Activated CD4-positive, alpha-beta T cell treated with anti-CD3 and anti-CD28 coated beads, Interleukin-2, amount 10 ng/mL, durations not matched to agents 7 days and 5 days (primary cell): ENCODE results near the gene SDR9C7. TPM values are rescaled to one million over a fixed set of nuclear protein-coding genes. Genes with fewer than 3 reads are reported as not detected.
"Not testable (repeated sequence)": the region's sequence is repeated elsewhere in the genome, so short reads cannot be mapped to it uniquely, and the experiment has no call there.

Source experiments
- CTCF ChIA-PET: fragments of 350-600 bp; sonication (Branson Sonifier 250); formaldehyde crosslinking; loops from one replicate; lab custom pipeline; 2021; ENCODE audit warnings: antibody characterized with exemption; lab: Charles Lee
- POLR2A ChIA-PET: fragments of 350-600 bp; sonication (Branson Sonifier 250); formaldehyde crosslinking; loops from one replicate; lab custom pipeline; 2021; ENCODE audit warnings: antibody characterized with exemption; lab: Charles Lee
- DNase-seq: peaks from one replicate; pipeline ENCODE4 v3.0.0-alpha.2; 2020
- H3K27ac Mint-ChIP-seq: one replicate; pipeline ENCODE4 v1.8.0; 2021; ENCODE audit warnings: mild to moderate bottlenecking, moderate library complexity, mixed read lengths
- H3K27me3 Mint-ChIP-seq: one replicate; pipeline ENCODE4 v1.8.0; 2021; ENCODE audit warnings: mixed read lengths
- H3K36me3 Mint-ChIP-seq: one replicate; pipeline ENCODE4 v1.8.0; 2021; ENCODE audit warnings: low read depth, mixed read lengths
- H3K4me1 Mint-ChIP-seq: one replicate; pipeline ENCODE4 v1.8.0; 2021; ENCODE audit warnings: mixed read lengths
- H3K4me3 Mint-ChIP-seq: one replicate; pipeline ENCODE4 v1.8.0; 2021; ENCODE audit warnings: mild to moderate bottlenecking, moderate library complexity, mixed read lengths
- H3K9me3 Mint-ChIP-seq: one replicate; pipeline ENCODE4 v1.8.0; 2021; ENCODE audit warnings: mixed read lengths
- total RNA-seq, 2 experiments: library from RNA; stranded (reverse); gene quantifications; one replicate each; pipeline ENCODE4 v1.2.3, GENCODE V29; 2021

The SDR9C7 gene
- total RNA-seq = not detected

- H3K36me3 Mint-ChIP-seq = no peaks in the 10 kb centered on the region
- H3K27me3 Mint-ChIP-seq = no peaks in the 10 kb centered on the region
- ChIA-PET CTCF (no interaction called here), POLR2A (no interaction called here)
- no peak within 1 kb of the TSS for H3K4me3 Mint-ChIP-seq
- no peak within 1 kb of the TSS for H3K27ac Mint-ChIP-seq
- H3K9me3 Mint-ChIP-seq = no peaks in the 10 kb centered on the region
- DNase-seq = no peak
- H3K4me1 Mint-ChIP-seq = peaks cover 7% of the 10 kb centered on the region
Observed at GRCh38 chr12:56933826-56934625, at the start of gene SDR9C7. Gene SDR9C7, minus strand, starts transcription at chr12:56934408. Its CDS starts 147 bp downstream, at chr12:56934261.

GRCh38 chr12:56983386-56983785 lies 49.2 kb upstream of the SDR9C7 start:
- peaks cover 5% of the 10 kb centered on the region for H3K4me1 Mint-ChIP-seq
- POLR2A ChIA-PET = no interaction called here
- H3K9me3 Mint-ChIP-seq = no peaks in the 10 kb centered on the region
- H3K27ac Mint-ChIP-seq = no peak overlapping the region
- DNase-seq = no peak
- H3K27me3 Mint-ChIP-seq = peaks cover 3% of the 10 kb centered on the region
- H3K4me3 Mint-ChIP-seq = no peak overlapping the region
- no peaks in the 10 kb centered on the region for H3K36me3 Mint-ChIP-seq
- CTCF ChIA-PET = no interaction called here

- H3K4me1 Mint-ChIP-seq, H3K4me3 Mint-ChIP-seq, POLR2A ChIA-PET, H3K27me3 Mint-ChIP-seq, DNase-seq, H3K27ac Mint-ChIP-seq, H3K36me3 Mint-ChIP-seq, H3K9me3 Mint-ChIP-seq, CTCF ChIA-PET: not testable (repeated sequence)
Observed at GRCh38 chr12:56982578-56983236, 48.5 kb upstream of the SDR9C7 start.

GRCh38 chr12:56980941-56981530 lies 46.8 kb upstream of the SDR9C7 start:
- Mint-ChIP-seq H3K4me3 (no peak overlapping the region), H3K27ac (no peak overlapping the region), H3K4me1 (no peaks in the 10 kb centered on the region), H3K27me3 (no peaks in the 10 kb centered on the region), H3K9me3 (no peaks in the 10 kb centered on the region), H3K36me3 (no peaks in the 10 kb centered on the region)
- ChIA-PET CTCF (no interaction called here), POLR2A (no interaction called here)
- DNase-seq = no peak

- H3K4me3 Mint-ChIP-seq = no peak overlapping the region
- H3K27ac Mint-ChIP-seq = no peak overlapping the region
- no peaks in the 10 kb centered on the region for H3K27me3 Mint-ChIP-seq
- CTCF ChIA-PET = interaction anchor here (0.5 kb wide), 1 partner anchor 232 kb away, joined by 3 read pairs; no protein-coding TSS in a partner anchor
- H3K4me1 Mint-ChIP-seq = no peaks in the 10 kb centered on the region
- DNase-seq = no peak
- POLR2A ChIA-PET = no interaction called here
- no peaks in the 10 kb centered on the region for H3K36me3 Mint-ChIP-seq
- H3K9me3 Mint-ChIP-seq = no peaks in the 10 kb centered on the region
Observed at GRCh38 chr12:56980268-56980667, 46.1 kb upstream of the SDR9C7 start.

- no peaks in the 10 kb centered on the region for H3K9me3 Mint-ChIP-seq
- CTCF ChIA-PET = interaction anchor here (0.5 kb wide), 1 partner anchor 232 kb away, joined by 3 read pairs; no protein-coding TSS in a partner anchor
Observed at GRCh38 chr12:56979628-56980027, 45.4 kb upstream of the SDR9C7 start.

GRCh38 chr12:56978397-56979138 lies 44.4 kb upstream of the SDR9C7 start:
- no peaks in the 10 kb centered on the region for H3K27me3 Mint-ChIP-seq
- H3K27ac Mint-ChIP-seq = no peak overlapping the region
- no peak overlapping the region for H3K4me3 Mint-ChIP-seq
- no peaks in the 10 kb centered on the region for H3K36me3 Mint-ChIP-seq
- no peaks in the 10 kb centered on the region for H3K4me1 Mint-ChIP-seq
- no peaks in the 10 kb centered on the region for H3K9me3 Mint-ChIP-seq
- ChIA-PET POLR2A (no interaction called here), CTCF (no interaction called here)
- no peak for DNase-seq

More at GRCh38 chr12:56979628-56980027, 45.4 kb upstream of the SDR9C7 start:
- Mint-ChIP-seq H3K4me3 (no peak overlapping the region), H3K36me3 (no peaks in the 10 kb centered on the region), H3K27ac (no peak overlapping the region), H3K27me3 (no peaks in the 10 kb centered on the region), H3K4me1 (no peaks in the 10 kb centered on the region)
- no peak for DNase-seq
- POLR2A ChIA-PET = no interaction called here

GRCh38 chr12:56977361-56977760 lies 43.2 kb upstream of the SDR9C7 start:
- DNase-seq, H3K4me1 Mint-ChIP-seq, H3K27ac Mint-ChIP-seq, H3K27me3 Mint-ChIP-seq, H3K9me3 Mint-ChIP-seq, H3K4me3 Mint-ChIP-seq, H3K36me3 Mint-ChIP-seq, POLR2A ChIA-PET: not testable (repeated sequence)
- CTCF ChIA-PET = interaction anchor here (0.6 kb wide), 1 partner anchor 20 kb away, joined by 3 read pairs; no protein-coding TSS in a partner anchor

- H3K4me1 Mint-ChIP-seq, H3K36me3 Mint-ChIP-seq, H3K27ac Mint-ChIP-seq, H3K9me3 Mint-ChIP-seq, POLR2A ChIA-PET, DNase-seq, H3K4me3 Mint-ChIP-seq, CTCF ChIA-PET: not testable (repeated sequence)
- H3K27me3 Mint-ChIP-seq = peaks cover 16% of the 10 kb centered on the region
Observed at GRCh38 chr12:56974224-56974623, 40.0 kb upstream of the SDR9C7 start.

- POLR2A ChIA-PET = not testable (repeated sequence)
Observed at GRCh38 chr12:56968910-56969309, 34.7 kb upstream of the SDR9C7 start.

GRCh38 chr12:56965997-56966642 lies 31.9 kb upstream of the SDR9C7 start:
- CTCF ChIA-PET, POLR2A ChIA-PET, H3K36me3 Mint-ChIP-seq, H3K4me1 Mint-ChIP-seq, H3K9me3 Mint-ChIP-seq, H3K4me3 Mint-ChIP-seq, H3K27ac Mint-ChIP-seq, DNase-seq: not testable (repeated sequence)
- peaks cover 11% of the 10 kb centered on the region for H3K27me3 Mint-ChIP-seq

More at GRCh38 chr12:56968910-56969309, 34.7 kb upstream of the SDR9C7 start:
- peaks cover 16% of the 10 kb centered on the region for H3K27me3 Mint-ChIP-seq
- CTCF ChIA-PET, H3K9me3 Mint-ChIP-seq, DNase-seq, H3K4me1 Mint-ChIP-seq, H3K27ac Mint-ChIP-seq, H3K36me3 Mint-ChIP-seq, H3K4me3 Mint-ChIP-seq: not testable (repeated sequence)

- CTCF ChIA-PET, POLR2A ChIA-PET, H3K9me3 Mint-ChIP-seq, H3K27ac Mint-ChIP-seq, H3K36me3 Mint-ChIP-seq, H3K4me1 Mint-ChIP-seq, H3K4me3 Mint-ChIP-seq, DNase-seq: not testable (repeated sequence)
- H3K27me3 Mint-ChIP-seq = peaks cover 10% of the 10 kb centered on the region
Observed at GRCh38 chr12:56965124-56965523, 30.9 kb upstream of the SDR9C7 start.
